ENCODE data around the gene LIMA1.

LIMA1 gene

GRCh38 chr12:50184261-50184660 lies 99.1 kb downstream of the LIMA1 start:
- H3K4me1 ChIP-seq (ENCODE audit: control insufficient read depth in 1 of 2, insufficient read depth in 2 of 2, low read length in 2 of 2), result peaks cover 4 to 7% of the 10 kb centered on the region in 2 donors

GRCh38 chr12:50182461-50182860 lies 100.9 kb downstream of the LIMA1 start:
- H3K36me3 ChIP-seq (ENCODE audit: control insufficient read depth in 1 of 2, insufficient read depth in 2 of 2, low read length in 2 of 2), result peaks cover 22 to 33% of the 10 kb centered on the region in 2 donors
- H3K9me3 ChIP-seq (ENCODE audit: control insufficient read depth in 1 of 2, low read length in 2 of 2), result no peaks in the 10 kb centered on the region
- H3K4me3 ChIP-seq (ENCODE audit: low read depth in 1 of 2, low read length in 2 of 2), result no peak overlapping the region
- H3K27ac ChIP-seq (ENCODE audit: low read length), result no peak overlapping the region
- H3K4me1 ChIP-seq (ENCODE audit: control insufficient read depth in 1 of 2, insufficient read depth in 2 of 2, low read length in 2 of 2), result no peaks in the 10 kb centered on the region
- no peaks in the 10 kb centered on the region for H3K27me3 ChIP-seq (ENCODE audit: low read depth, low read length)

More at GRCh38 chr12:50184261-50184660, 99.1 kb downstream of the LIMA1 start:
- no peaks in the 10 kb centered on the region for H3K9me3 ChIP-seq (ENCODE audit: control insufficient read depth in 1 of 2, low read length in 2 of 2)
- no peaks in the 10 kb centered on the region for H3K27me3 ChIP-seq (ENCODE audit: low read depth, low read length)
- no peak overlapping the region for H3K27ac ChIP-seq (ENCODE audit: low read length)
- no peak overlapping the region for H3K4me3 ChIP-seq (ENCODE audit: low read depth in 1 of 2, low read length in 2 of 2)
- peaks cover 16 to 30% of the 10 kb centered on the region in 2 donors for H3K36me3 ChIP-seq (ENCODE audit: control insufficient read depth in 1 of 2, insufficient read depth in 2 of 2, low read length in 2 of 2)

GRCh38 chr12:50181691-50182090 lies 101.6 kb downstream of the LIMA1 start:
- Histone ChIP-seq H3K27ac (ENCODE audit: low read length) (no peak overlapping the region), H3K27me3 (ENCODE audit: low read depth, low read length) (no peaks in the 10 kb centered on the region), H3K4me1 (ENCODE audit: control insufficient read depth in 1 of 2, insufficient read depth in 2 of 2, low read length in 2 of 2) (no peaks in the 10 kb centered on the region), H3K9me3 (ENCODE audit: control insufficient read depth in 1 of 2, low read length in 2 of 2) (no peaks in the 10 kb centered on the region), H3K4me3 (ENCODE audit: low read depth in 1 of 2, low read length in 2 of 2) (no peak overlapping the region), H3K36me3 (ENCODE audit: control insufficient read depth in 1 of 2, insufficient read depth in 2 of 2, low read length in 2 of 2) (peaks cover 26 to 35% of the 10 kb centered on the region in 2 donors)

DNA sequence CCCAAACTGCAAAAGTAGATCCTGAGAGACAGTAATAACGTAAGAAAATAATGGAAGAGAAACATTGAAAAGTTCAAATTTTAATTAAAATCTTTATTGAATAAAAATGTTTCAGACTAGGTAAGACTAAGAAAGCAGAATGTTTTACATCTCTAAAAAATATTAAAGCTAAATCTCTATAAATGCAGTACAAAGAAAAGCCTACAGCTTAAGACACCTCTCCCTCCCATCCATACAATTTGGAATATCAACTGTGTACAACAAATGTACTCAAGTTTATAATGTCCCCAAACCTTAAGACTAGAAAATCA lies 107.6 kb downstream of the LIMA1 start:
- Histone ChIP-seq H3K27me3 (ENCODE audit: low read depth, low read length) (no peaks in the 10 kb centered on the region), H3K36me3 (ENCODE audit: control insufficient read depth in 1 of 2, insufficient read depth in 2 of 2, low read length in 2 of 2) (peaks cover 25 to 26% of the 10 kb centered on the region in 2 donors), H3K27ac (ENCODE audit: low read length) (no peak overlapping the region), H3K4me1 (ENCODE audit: control insufficient read depth in 1 of 2, insufficient read depth in 2 of 2, low read length in 2 of 2) (peaks cover 0 to 4% of the 10 kb centered on the region in 2 donors), H3K9me3 (ENCODE audit: control insufficient read depth in 1 of 2, low read length in 2 of 2) (no peaks in the 10 kb centered on the region), H3K4me3 (ENCODE audit: low read depth in 1 of 2, low read length in 2 of 2) (no peak overlapping the region)

DNA sequence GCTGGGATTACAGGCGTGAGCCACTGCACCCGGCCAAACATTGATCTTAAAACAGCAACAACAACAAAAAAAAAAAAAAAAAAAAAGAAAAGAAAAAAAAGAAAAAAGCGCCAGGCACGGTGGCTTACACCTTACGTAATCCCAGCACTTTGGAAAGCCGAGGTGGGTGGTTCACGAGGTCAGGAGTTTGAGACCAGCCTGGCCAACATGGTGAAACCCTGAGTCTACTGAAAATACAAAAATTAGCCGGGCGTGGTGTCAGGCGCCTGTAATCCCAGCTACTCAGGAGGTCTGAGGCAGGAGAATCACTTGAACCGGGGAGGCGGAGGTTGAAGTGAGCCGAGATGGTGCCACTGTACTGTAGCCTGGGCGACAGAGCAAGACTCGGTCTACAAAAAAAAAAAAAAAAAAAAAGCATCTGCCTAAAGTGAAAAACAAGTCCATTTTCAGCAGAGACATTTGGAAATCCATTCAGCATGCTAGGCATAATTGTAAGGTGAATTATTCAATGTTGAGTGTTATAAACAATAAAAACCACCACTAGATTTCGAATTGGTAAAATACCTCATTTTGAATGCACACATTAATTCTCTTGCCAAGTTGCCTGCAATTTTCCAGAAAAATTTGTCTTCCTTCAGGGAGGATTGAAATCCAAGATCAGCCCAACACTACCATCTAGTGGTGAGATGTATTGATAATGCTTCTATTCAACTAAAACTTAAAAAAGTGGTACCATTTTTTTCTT lies 108.2 kb downstream of the LIMA1 start:
- Histone ChIP-seq H3K27me3 (ENCODE audit: low read depth, low read length) (no peaks in the 10 kb centered on the region), H3K36me3 (ENCODE audit: control insufficient read depth in 1 of 2, insufficient read depth in 2 of 2, low read length in 2 of 2) (peaks cover 21 to 23% of the 10 kb centered on the region in 2 donors), H3K9me3 (ENCODE audit: control insufficient read depth in 1 of 2, low read length in 2 of 2) (no peaks in the 10 kb centered on the region), H3K27ac (ENCODE audit: low read length) (no peak overlapping the region), H3K4me1 (ENCODE audit: control insufficient read depth in 1 of 2, insufficient read depth in 2 of 2, low read length in 2 of 2) (peaks cover 0 to 4% of the 10 kb centered on the region in 2 donors), H3K4me3 (ENCODE audit: low read depth in 1 of 2, low read length in 2 of 2) (no peak overlapping the region)

DNA sequence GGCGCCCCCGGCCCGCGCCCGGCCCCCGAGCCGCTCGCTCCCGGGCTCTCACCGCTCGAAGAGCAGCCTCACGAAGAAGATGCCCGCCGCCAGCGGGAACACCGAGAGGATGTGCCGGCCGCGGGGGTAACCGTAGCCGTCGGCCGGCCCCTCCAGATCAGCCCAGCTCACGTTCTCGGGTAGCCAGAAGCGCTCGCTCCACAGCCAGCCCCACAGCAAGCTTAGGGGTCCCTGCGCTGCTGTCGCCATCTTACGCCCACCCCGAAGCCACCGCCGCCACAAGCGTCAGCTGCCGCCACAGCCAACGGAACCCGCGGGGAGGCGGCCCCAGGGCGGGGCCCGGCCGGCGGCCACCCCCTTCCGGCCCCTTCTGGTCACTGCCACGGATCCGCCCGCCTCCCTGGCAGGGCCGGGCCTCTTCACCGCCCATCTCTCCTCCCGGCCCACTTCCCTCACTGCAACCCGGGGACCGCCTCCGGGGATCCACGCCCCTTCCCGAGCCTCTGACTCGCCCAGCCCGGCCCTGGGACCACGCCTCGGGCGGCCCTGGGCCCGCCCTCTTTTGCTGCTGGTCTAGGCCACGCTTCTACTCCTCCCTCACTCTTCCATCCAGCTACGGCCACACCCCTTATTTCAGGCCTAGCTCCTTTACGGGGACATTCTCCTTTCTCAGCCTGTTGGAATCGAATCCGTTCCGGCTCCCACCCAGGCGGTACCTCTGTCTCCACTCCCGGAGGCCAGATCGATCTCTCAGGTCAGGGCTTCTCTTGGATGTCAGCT lies 116.1 kb downstream of the LIMA1 start, which contains the start of gene CERS5:
TSS of gene CERS5 (minus strand) at position 321 of the 780 bp plus-strand sequence. CDS start at position 249, 72 bp downstream.
- peak within 1 kb of the TSS; percentile 80 to 94 for H3K4me3 ChIP-seq (ENCODE audit: low read depth in 1 of 2, low read length in 2 of 2)
- H3K27me3 ChIP-seq (ENCODE audit: low read depth, low read length), result no peaks in the 10 kb centered on the region
- no peaks in the 10 kb centered on the region for H3K9me3 ChIP-seq (ENCODE audit: control insufficient read depth in 1 of 2, low read length in 2 of 2)
- peaks cover 5 to 9% of the 10 kb centered on the region in 2 donors for H3K4me1 ChIP-seq (ENCODE audit: control insufficient read depth in 1 of 2, insufficient read depth in 2 of 2, low read length in 2 of 2)
- H3K27ac ChIP-seq (ENCODE audit: low read length), result peak within 1 kb of the TSS; percentile 86
- H3K36me3 ChIP-seq (ENCODE audit: control insufficient read depth in 1 of 2, insufficient read depth in 2 of 2, low read length in 2 of 2), result peaks cover 0 to 4% of the 10 kb centered on the region in 2 donors

- peaks cover 5 to 9% of the 10 kb centered on the region in 2 donors for H3K4me1 ChIP-seq (ENCODE audit: control insufficient read depth in 1 of 2, insufficient read depth in 2 of 2, low read length in 2 of 2)
- peak overlapping the region; percentile 85 for H3K27ac ChIP-seq (ENCODE audit: low read length)
- H3K4me3 ChIP-seq (ENCODE audit: low read depth in 1 of 2, low read length in 2 of 2), result peak overlapping the region; percentile 80 to 94
- H3K27me3 ChIP-seq (ENCODE audit: low read depth, low read length), result no peaks in the 10 kb centered on the region
- H3K36me3 ChIP-seq (ENCODE audit: control insufficient read depth in 1 of 2, insufficient read depth in 2 of 2, low read length in 2 of 2), result peaks cover 0 to 4% of the 10 kb centered on the region in 2 donors
- no peaks in the 10 kb centered on the region for H3K9me3 ChIP-seq (ENCODE audit: control insufficient read depth in 1 of 2, low read length in 2 of 2)
Observed at GRCh38 chr12:50166799-50167048, 116.6 kb downstream of the LIMA1 start.

- no peaks in the 10 kb centered on the region for H3K27me3 ChIP-seq (ENCODE audit: low read depth, low read length)
Observed at GRCh38 chr12:50164963-50165362, 118.4 kb downstream of the LIMA1 start.

DNA sequence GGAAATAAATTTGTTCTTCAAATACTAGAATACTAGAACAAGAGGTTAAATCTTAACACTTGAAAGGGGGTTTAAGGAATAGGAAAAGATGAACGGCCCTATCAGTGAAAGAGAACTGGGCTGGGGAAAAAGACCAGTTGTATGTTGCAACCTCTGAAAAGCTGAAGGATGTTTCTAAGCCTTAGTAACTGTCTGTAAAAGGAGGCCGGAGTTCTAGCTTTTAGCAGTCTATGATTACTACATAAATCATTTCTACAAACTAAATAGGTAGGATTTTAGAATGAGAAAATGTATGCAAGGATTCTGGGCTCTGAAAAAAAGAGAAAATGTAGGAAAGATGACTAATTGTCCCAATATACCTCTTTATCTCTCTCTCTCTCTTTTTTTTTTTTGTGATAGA lies 121.1 kb downstream of the LIMA1 start:
- Histone ChIP-seq H3K27ac (ENCODE audit: low read length) (no peak overlapping the region), H3K36me3 (ENCODE audit: control insufficient read depth in 1 of 2, insufficient read depth in 2 of 2, low read length in 2 of 2) (peaks cover 0 to 4% of the 10 kb centered on the region in 2 donors), H3K4me1 (ENCODE audit: control insufficient read depth in 1 of 2, insufficient read depth in 2 of 2, low read length in 2 of 2) (peaks cover 5 to 9% of the 10 kb centered on the region in 2 donors)

More at GRCh38 chr12:50164963-50165362, 118.4 kb downstream of the LIMA1 start:
- Histone ChIP-seq H3K4me1 (ENCODE audit: control insufficient read depth in 1 of 2, insufficient read depth in 2 of 2, low read length in 2 of 2) (peaks cover 5 to 9% of the 10 kb centered on the region in 2 donors), H3K27ac (ENCODE audit: low read length) (no peak overlapping the region), H3K9me3 (ENCODE audit: control insufficient read depth in 1 of 2, low read length in 2 of 2) (no peaks in the 10 kb centered on the region), H3K4me3 (ENCODE audit: low read depth in 1 of 2, low read length in 2 of 2) (no peak overlapping the region), H3K36me3 (ENCODE audit: control insufficient read depth in 1 of 2, insufficient read depth in 2 of 2, low read length in 2 of 2) (peaks cover 0 to 4% of the 10 kb centered on the region in 2 donors)

GRCh38 chr12:50160643-50161042 lies 122.7 kb downstream of the LIMA1 start:
- H3K4me1 ChIP-seq (ENCODE audit: control insufficient read depth in 1 of 2, insufficient read depth in 2 of 2, low read length in 2 of 2), result no peaks in the 10 kb centered on the region
- H3K27ac ChIP-seq (ENCODE audit: low read length), result no peak overlapping the region
- peaks cover 0 to 2% of the 10 kb centered on the region in 2 donors for H3K36me3 ChIP-seq (ENCODE audit: control insufficient read depth in 1 of 2, insufficient read depth in 2 of 2, low read length in 2 of 2)
- no peak overlapping the region for H3K4me3 ChIP-seq (ENCODE audit: low read depth in 1 of 2, low read length in 2 of 2)
- no peaks in the 10 kb centered on the region for H3K27me3 ChIP-seq (ENCODE audit: low read depth, low read length)
- no peaks in the 10 kb centered on the region for H3K9me3 ChIP-seq (ENCODE audit: control insufficient read depth in 1 of 2, low read length in 2 of 2)

More for the DNA sequence above, 121.1 kb downstream of the LIMA1 start:
- Histone ChIP-seq H3K9me3 (ENCODE audit: control insufficient read depth in 1 of 2, low read length in 2 of 2) (no peaks in the 10 kb centered on the region), H3K27me3 (ENCODE audit: low read depth, low read length) (no peaks in the 10 kb centered on the region), H3K4me3 (ENCODE audit: low read depth in 1 of 2, low read length in 2 of 2) (no peak overlapping the region)

- no peak overlapping the region for H3K27ac ChIP-seq (ENCODE audit: low read length)
- no peaks in the 10 kb centered on the region for H3K27me3 ChIP-seq (ENCODE audit: low read depth, low read length)
- no peaks in the 10 kb centered on the region for H3K4me1 ChIP-seq (ENCODE audit: control insufficient read depth in 1 of 2, insufficient read depth in 2 of 2, low read length in 2 of 2)
- H3K36me3 ChIP-seq (ENCODE audit: control insufficient read depth in 1 of 2, insufficient read depth in 2 of 2, low read length in 2 of 2), result no peaks in the 10 kb centered on the region
- H3K4me3 ChIP-seq (ENCODE audit: low read depth in 1 of 2, low read length in 2 of 2), result no peak overlapping the region
- no peaks in the 10 kb centered on the region for H3K9me3 ChIP-seq (ENCODE audit: control insufficient read depth in 1 of 2, low read length in 2 of 2)
Observed at GRCh38 chr12:50157259-50157658, 126.1 kb downstream of the LIMA1 start.
